Measurements from ENCODE around the gene PEX5L. TPM values are rescaled to one million over a fixed set of nuclear protein-coding genes. Genes with fewer than 3 reads are reported as not detected.

The PEX5L gene
- total RNA-seq, 4 donors from 2014 or later: 29.1 to 36.5 (median 32.3) TPM

DNA sequence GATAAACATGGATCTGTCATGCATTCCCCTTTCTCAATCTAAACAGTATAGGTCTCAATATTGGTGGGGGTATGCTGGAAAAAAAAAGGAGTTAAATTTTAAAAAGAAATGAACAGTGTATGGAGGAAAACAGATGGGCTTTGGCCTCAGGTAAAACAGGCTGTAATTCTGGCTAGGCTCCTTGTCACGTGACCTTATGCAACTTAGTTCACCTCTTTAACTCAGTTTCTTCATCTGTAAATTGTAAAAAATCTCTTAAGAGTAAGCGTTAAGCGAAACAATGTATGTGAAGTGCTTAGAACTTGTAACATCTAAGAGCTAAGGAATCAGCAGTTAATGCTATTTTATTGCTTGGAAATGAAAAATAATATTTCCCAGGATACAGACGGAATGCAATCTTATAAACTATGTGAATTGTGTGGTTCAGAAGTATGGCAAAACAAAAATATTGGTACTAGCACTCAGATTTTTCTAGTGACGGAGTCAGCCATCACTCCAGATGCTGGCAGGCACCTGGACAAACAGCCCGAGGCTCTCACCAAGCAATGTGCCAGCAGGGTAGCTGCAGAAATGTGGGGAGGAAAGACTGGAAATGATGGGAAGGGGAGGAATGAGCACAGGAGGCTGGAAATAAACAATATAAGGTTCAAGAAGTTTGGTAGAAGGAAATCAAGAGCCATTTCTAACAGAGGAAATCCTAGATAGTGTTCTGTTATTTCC is 211.1 kb downstream of the PEX5L start:
- Histone ChIP-seq H3K9me3 (no peaks in the 10 kb centered on the region), H3K27ac (no peak overlapping the region), H3K4me1 (peaks cover 0 to 11% (median 0%) of the 10 kb centered on the region in 4 donors), H3K36me3 (no peaks in the 10 kb centered on the region), H3K4me3 (no peak overlapping the region), H3K27me3 (no peaks in the 10 kb centered on the region)
- DNase-seq (ENCODE audit: low spot score in 2 of 2): no peak
- 74 to 75% methylated on average over 6 of the region's 6 CpGs for WGBS, 2 donors
- TF ChIP-seq, protein P1, sequence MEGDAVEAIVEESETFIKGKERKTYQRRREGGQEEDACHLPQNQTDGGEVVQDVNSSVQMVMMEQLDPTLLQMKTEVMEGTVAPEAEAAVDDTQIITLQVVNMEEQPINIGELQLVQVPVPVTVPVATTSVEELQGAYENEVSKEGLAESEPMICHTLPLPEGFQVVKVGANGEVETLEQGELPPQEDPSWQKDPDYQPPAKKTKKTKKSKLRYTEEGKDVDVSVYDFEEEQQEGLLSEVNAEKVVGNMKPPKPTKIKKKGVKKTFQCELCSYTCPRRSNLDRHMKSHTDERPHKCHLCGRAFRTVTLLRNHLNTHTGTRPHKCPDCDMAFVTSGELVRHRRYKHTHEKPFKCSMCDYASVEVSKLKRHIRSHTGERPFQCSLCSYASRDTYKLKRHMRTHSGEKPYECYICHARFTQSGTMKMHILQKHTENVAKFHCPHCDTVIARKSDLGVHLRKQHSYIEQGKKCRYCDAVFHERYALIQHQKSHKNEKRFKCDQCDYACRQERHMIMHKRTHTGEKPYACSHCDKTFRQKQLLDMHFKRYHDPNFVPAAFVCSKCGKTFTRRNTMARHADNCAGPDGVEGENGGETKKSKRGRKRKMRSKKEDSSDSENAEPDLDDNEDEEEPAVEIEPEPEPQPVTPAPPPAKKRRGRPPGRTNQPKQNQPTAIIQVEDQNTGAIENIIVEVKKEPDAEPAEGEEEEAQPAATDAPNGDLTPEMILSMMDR (IDR thresholded peaks at IDR 0.05): no peak
- TF ChIP-seq EP300 (IDR thresholded peaks at IDR 0.05) (no peak), POLR2A (IDR thresholded peaks at IDR 0.05) (no peak)

- WGBS, 2 donors: 92 to 95% methylated on average over 3 of the region's 3 CpGs
- H3K9me3 ChIP-seq: no peaks in the 10 kb centered on the region
- no peaks in the 10 kb centered on the region for H3K27me3 ChIP-seq
- no peak for DNase-seq (ENCODE audit: low spot score in 2 of 2)
- TF ChIP-seq EP300 (IDR thresholded peaks at IDR 0.05): no peak
- TF ChIP-seq, protein P1 (IDR thresholded peaks at IDR 0.05): no peak
- TF ChIP-seq POLR2A (IDR thresholded peaks at IDR 0.05): no peak
- no peaks in the 10 kb centered on the region for H3K4me1 ChIP-seq
- H3K4me3 ChIP-seq: no peak overlapping the region
- H3K36me3 ChIP-seq: peaks cover 0 to 5% (median 0%) of the 10 kb centered on the region in 3 donors
- no peak overlapping the region for H3K27ac ChIP-seq
Observed at GRCh38 chr3:179822296-179822695, 214.4 kb downstream of the PEX5L start.

DNA sequence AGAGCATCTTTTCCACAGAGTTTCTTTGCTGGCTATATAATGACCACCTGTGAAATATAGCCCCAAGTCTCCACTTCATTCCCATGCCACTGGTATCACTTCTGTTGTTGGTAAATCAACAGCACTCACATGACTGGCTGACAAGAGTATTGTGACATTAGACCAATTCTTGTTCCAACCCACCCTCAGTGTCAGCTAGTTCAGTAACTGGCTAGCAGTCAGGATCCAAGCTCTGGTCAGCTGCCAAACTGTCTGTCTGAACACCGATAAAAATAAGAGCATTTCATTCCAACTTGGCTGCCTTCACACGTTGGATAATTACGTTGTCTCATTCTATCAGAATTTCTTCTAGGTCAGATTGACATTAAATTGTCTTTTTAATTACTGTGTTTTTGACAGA is 217.4 kb downstream of the PEX5L start:
- 44 to 57% methylated on average over 3 of the region's 3 CpGs for WGBS, 2 donors
- no peaks in the 10 kb centered on the region for H3K4me1 ChIP-seq
- H3K4me3 ChIP-seq: no peak overlapping the region
- H3K9me3 ChIP-seq: no peaks in the 10 kb centered on the region
- H3K36me3 ChIP-seq: peaks cover 0 to 9% (median 0%) of the 10 kb centered on the region in 3 donors
- TF ChIP-seq POLR2A (IDR thresholded peaks at IDR 0.05) (no peak), EP300 (IDR thresholded peaks at IDR 0.05) (no peak)
- TF ChIP-seq, protein P1 (IDR thresholded peaks at IDR 0.05): no peak
- H3K27me3 ChIP-seq: no peaks in the 10 kb centered on the region
- no peak overlapping the region for H3K27ac ChIP-seq
- no peak for DNase-seq (ENCODE audit: low spot score in 2 of 2)

DNA sequence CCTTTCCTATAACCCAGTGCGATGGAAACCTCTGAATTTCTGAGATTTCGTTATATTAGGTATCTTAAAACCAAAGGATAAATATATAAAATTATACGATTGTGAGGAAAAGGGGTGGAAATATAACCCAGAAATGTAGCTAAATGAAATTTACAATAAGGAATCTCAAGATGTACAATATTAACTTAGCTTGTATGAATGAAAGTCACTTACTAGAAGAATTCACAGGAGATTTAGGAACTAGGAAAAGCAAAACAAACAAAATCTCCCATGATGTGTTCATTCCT is 224.7 kb downstream of the PEX5L start:
- WGBS, 2 donors: 81 to 82% methylated on average over 3 of the region's 3 CpGs
- H3K27me3 ChIP-seq: no peaks in the 10 kb centered on the region
- peak overlapping the region in 2 of 4 donors; percentile 32 to 82 for H3K27ac ChIP-seq
- no peak overlapping the region for H3K4me3 ChIP-seq
- no peak for DNase-seq (ENCODE audit: low spot score in 2 of 2)
- H3K36me3 ChIP-seq: peaks cover 0 to 4% (median 0%) of the 10 kb centered on the region in 3 donors
- no peak for TF ChIP-seq POLR2A (IDR thresholded peaks at IDR 0.05)
- TF ChIP-seq, protein P1 (IDR thresholded peaks at IDR 0.05): no peak
- TF ChIP-seq EP300 (IDR thresholded peaks at IDR 0.05): no peak
- no peaks in the 10 kb centered on the region for H3K9me3 ChIP-seq
- peaks cover 0 to 14% (median 0%) of the 10 kb centered on the region in 4 donors for H3K4me1 ChIP-seq

GRCh38 chr3:179811321-179812095 is 225.2 kb downstream of the PEX5L start:
- DNase-seq (ENCODE audit: low spot score in 2 of 2): peak in 1 of 2 donors; percentile 24
- Histone ChIP-seq H3K36me3 (peaks cover 0 to 4% (median 0%) of the 10 kb centered on the region in 3 donors), H3K27me3 (no peaks in the 10 kb centered on the region), H3K4me1 (peaks cover 0 to 14% (median 0%) of the 10 kb centered on the region in 4 donors), H3K4me3 (no peak overlapping the region), H3K27ac (peak overlapping the region in 3 of 4 donors; percentile 24 to 82 (median 32)), H3K9me3 (no peaks in the 10 kb centered on the region)
- 15 to 16% methylated on average over 9 of the region's 9 CpGs for WGBS, 2 donors
- no peak for TF ChIP-seq POLR2A (IDR thresholded peaks at IDR 0.05)
- TF ChIP-seq, protein P1 (IDR thresholded peaks at IDR 0.05): peak; percentile 36 to 60 (median 58)
- TF ChIP-seq EP300 (IDR thresholded peaks at IDR 0.05): no peak

All from tibial nerve (tissue), 4 donors.